GM21737 (cell line): ENCODE results near the gene PPIC.
A peak's percentile ranks its signal among the peaks of the same experiment; 100 is the strongest.

Experiments
- ATAC-seq: cut with Tn5 transposase; IDR thresholded peaks from one replicate; pipeline ENCODE4 v1.9.1; 2021; ENCODE audit warnings: mild to moderate bottlenecking, moderate library complexity; ENCODE audit not compliant: unreplicated experiment

PPIC gene

GRCh38 chr5:123036391-123037103 lies at the start of gene PPIC:
Gene PPIC, minus strand, starts transcription at chr5:123036725. Its CDS starts 100 bp downstream, at chr5:123036625.
- peak; percentile 60 for ATAC-seq

GRCh38 chr5:123085638-123086286 lies 49.2 kb upstream of the PPIC start:
- ATAC-seq, result no peak

GRCh38 chr5:123084730-123085605 lies 48.4 kb upstream of the PPIC start:
- no peak for ATAC-seq

- no peak for ATAC-seq
Measured at GRCh38 chr5:123083298-123083697, 46.8 kb upstream of the PPIC start.

- ATAC-seq, result no peak
Measured at GRCh38 chr5:123080215-123080614, 43.7 kb upstream of the PPIC start.

- no peak for ATAC-seq
Measured at GRCh38 chr5:123075521-123076163, 39.1 kb upstream of the PPIC start.

GRCh38 chr5:123068368-123068938 lies 31.9 kb upstream of the PPIC start:
- no peak for ATAC-seq

- ATAC-seq, result no peak
Measured at GRCh38 chr5:123066016-123066415, 29.5 kb upstream of the PPIC start.

GRCh38 chr5:123059455-123059854 lies 22.9 kb upstream of the PPIC start:
- no peak for ATAC-seq

- ATAC-seq, result no peak
Measured at GRCh38 chr5:123051206-123051605, 14.7 kb upstream of the PPIC start.

GRCh38 chr5:123047706-123048105 lies 11.2 kb upstream of the PPIC start:
- no peak for ATAC-seq

- no peak for ATAC-seq
Measured at GRCh38 chr5:123046222-123046621, 9.7 kb upstream of the PPIC start.

GRCh38 chr5:123044926-123045617 lies 8.5 kb upstream of the PPIC start:
- no peak for ATAC-seq

- no peak for ATAC-seq
Measured at GRCh38 chr5:123039673-123040072, 3.1 kb upstream of the PPIC start.

- ATAC-seq, result peak; percentile 8
Measured at GRCh38 chr5:123037104-123037418, 536 bp upstream of the PPIC start.

GRCh38 chr5:123035918-123036390 lies 571 bp downstream of the PPIC start:
- no peak for ATAC-seq

GRCh38 chr5:123035360-123035917 lies 1.1 kb downstream of the PPIC start:
- no peak for ATAC-seq

GRCh38 chr5:123033157-123033671 lies 3.3 kb downstream of the PPIC start:
- ATAC-seq, result no peak

- ATAC-seq, result no peak
Measured at GRCh38 chr5:123028222-123028621, 8.3 kb downstream of the PPIC start.

GRCh38 chr5:123014689-123015088 lies 21.8 kb downstream of the PPIC start:
- no peak for ATAC-seq
